ENCODE measurements around the gene CCDC190. TPM values are rescaled to one million over a fixed set of nuclear protein-coding genes. Genes with fewer than 3 reads are reported as not detected.
"Not testable (repeated sequence)": the region's sequence is repeated elsewhere in the genome, so short reads cannot be mapped to it uniquely, and the experiment has no call there.

The CCDC190 gene
- total RNA-seq, 1 donor from 2014 or later = not detected

DNA sequence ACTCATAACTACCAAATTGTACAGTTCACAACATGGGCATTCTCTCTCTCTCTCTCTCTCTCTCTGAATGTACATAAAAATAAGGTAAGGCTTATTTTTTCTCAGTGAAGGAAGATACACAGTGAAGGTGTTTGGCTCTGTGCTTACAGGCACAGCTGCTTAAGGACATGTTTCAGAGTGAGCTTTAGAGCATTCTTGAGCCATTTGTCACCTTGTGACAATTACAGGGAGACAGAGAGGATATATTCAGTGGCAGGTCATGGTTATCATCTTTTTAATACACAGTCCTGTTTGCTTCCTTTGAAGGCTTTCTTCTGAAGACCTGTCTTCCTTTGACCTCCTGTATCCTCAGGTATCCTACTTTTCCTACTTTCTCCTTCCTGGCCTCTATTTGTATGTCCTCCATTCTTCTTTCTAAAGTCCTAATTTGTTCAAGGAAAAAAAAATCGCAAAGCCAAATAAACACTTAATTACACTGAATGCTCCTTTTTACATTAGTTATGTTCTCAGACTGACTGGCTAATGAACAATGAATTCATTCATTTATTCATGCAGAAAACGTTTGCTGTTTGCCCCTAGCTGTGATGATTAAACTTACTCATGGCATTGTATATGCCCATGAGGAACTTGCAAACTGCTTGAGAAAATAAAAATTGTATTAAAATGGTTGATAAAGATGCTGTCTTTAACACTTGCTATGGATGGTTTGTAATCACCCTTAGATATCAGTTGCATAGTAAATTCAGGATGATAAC is 37.0 kb downstream of the CCDC190 start:
- Histone ChIP-seq H3K9me3 (ENCODE audit: low read depth) (no peaks in the 10 kb centered on the region), H3K36me3 (no peaks in the 10 kb centered on the region), H4K20me1 (ENCODE audit: low read depth) (no peaks in the 10 kb centered on the region), H3F3A (ENCODE audit: low read depth) (no peaks in the 10 kb centered on the region), H3K27ac (no peak overlapping the region), H3K4me3 (no peak overlapping the region), H3K4me1 (peaks cover 6% of the 10 kb centered on the region), H3K27me3 (peaks cover 21% of the 10 kb centered on the region), H3K4me2 (no peak overlapping the region), H3K79me2 (ENCODE audit: low read depth) (no peaks in the 10 kb centered on the region), H3K9ac (no peak overlapping the region), H2AFZ (replicated peaks) (no peak overlapping the region)
- Mint-ChIP-seq H3K4me3 (no peak overlapping the region), H3K9me3 (no peaks in the 10 kb centered on the region), H3K27me3 (ENCODE audit: insufficient read depth, low read depth) (peaks cover 4% of the 10 kb centered on the region), H3K4me1 (peaks cover 13% of the 10 kb centered on the region), H3K36me3 (no peaks in the 10 kb centered on the region), H3K27ac (no peak overlapping the region)
- DNase-seq (ENCODE audit: low spot score) = no peak
- TF ChIP-seq EZH2phosphoT487 (IDR thresholded peaks at IDR 0.05) (no peak), EZH2 (IDR thresholded peaks at IDR 0.05) (no peak)
- TF ChIP-seq, protein P1, sequence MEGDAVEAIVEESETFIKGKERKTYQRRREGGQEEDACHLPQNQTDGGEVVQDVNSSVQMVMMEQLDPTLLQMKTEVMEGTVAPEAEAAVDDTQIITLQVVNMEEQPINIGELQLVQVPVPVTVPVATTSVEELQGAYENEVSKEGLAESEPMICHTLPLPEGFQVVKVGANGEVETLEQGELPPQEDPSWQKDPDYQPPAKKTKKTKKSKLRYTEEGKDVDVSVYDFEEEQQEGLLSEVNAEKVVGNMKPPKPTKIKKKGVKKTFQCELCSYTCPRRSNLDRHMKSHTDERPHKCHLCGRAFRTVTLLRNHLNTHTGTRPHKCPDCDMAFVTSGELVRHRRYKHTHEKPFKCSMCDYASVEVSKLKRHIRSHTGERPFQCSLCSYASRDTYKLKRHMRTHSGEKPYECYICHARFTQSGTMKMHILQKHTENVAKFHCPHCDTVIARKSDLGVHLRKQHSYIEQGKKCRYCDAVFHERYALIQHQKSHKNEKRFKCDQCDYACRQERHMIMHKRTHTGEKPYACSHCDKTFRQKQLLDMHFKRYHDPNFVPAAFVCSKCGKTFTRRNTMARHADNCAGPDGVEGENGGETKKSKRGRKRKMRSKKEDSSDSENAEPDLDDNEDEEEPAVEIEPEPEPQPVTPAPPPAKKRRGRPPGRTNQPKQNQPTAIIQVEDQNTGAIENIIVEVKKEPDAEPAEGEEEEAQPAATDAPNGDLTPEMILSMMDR (IDR thresholded peaks at IDR 0.05) = no peak

GRCh38 chr1:162823231-162823630 is 37.7 kb downstream of the CCDC190 start:
- H3K9ac ChIP-seq = no peak overlapping the region
- H3K27ac ChIP-seq = no peak overlapping the region
- H3K9me3 Mint-ChIP-seq = no peaks in the 10 kb centered on the region
- H3K36me3 ChIP-seq = no peaks in the 10 kb centered on the region
- peaks cover 13% of the 10 kb centered on the region for H3K4me1 Mint-ChIP-seq
- TF ChIP-seq EZH2 (IDR thresholded peaks at IDR 0.05) (no peak), EZH2phosphoT487 (IDR thresholded peaks at IDR 0.05) (no peak)
- TF ChIP-seq, protein P1 (IDR thresholded peaks at IDR 0.05) = no peak
- peaks cover 4% of the 10 kb centered on the region for H3K27me3 Mint-ChIP-seq (ENCODE audit: insufficient read depth, low read depth)
- H3K4me2 ChIP-seq = no peak overlapping the region
- H2AFZ ChIP-seq (replicated peaks) = no peak overlapping the region
- H3K79me2 ChIP-seq (ENCODE audit: low read depth) = no peaks in the 10 kb centered on the region
- H3K9me3 ChIP-seq (ENCODE audit: low read depth) = no peaks in the 10 kb centered on the region
- no peaks in the 10 kb centered on the region for H3K36me3 Mint-ChIP-seq
- DNase-seq (ENCODE audit: low spot score) = no peak
- H3K27me3 ChIP-seq = peaks cover 21% of the 10 kb centered on the region
- H3K27ac Mint-ChIP-seq = no peak overlapping the region
- no peaks in the 10 kb centered on the region for H3F3A ChIP-seq (ENCODE audit: low read depth)
- H4K20me1 ChIP-seq (ENCODE audit: low read depth) = no peaks in the 10 kb centered on the region
- H3K4me3 ChIP-seq = no peak overlapping the region
- peak overlapping the region; percentile 82 for H3K4me3 Mint-ChIP-seq
- peaks cover 6% of the 10 kb centered on the region for H3K4me1 ChIP-seq

- peak overlapping the region; percentile 76 for H3K4me3 ChIP-seq
- no peaks in the 10 kb centered on the region for H3K9me3 Mint-ChIP-seq
- peak; percentile 64 for DNase-seq (ENCODE audit: low spot score)
- peaks cover 6% of the 10 kb centered on the region for H3K4me1 ChIP-seq
- peak overlapping the region; percentile 87 for H2AFZ ChIP-seq (replicated peaks)
- H3K4me1 Mint-ChIP-seq = peaks cover 13% of the 10 kb centered on the region
- no peaks in the 10 kb centered on the region for H4K20me1 ChIP-seq (ENCODE audit: low read depth)
- H3K4me2 ChIP-seq = peak overlapping the region; percentile 97
- peak overlapping the region; percentile 82 for H3K4me3 Mint-ChIP-seq
- no peaks in the 10 kb centered on the region for H3K79me2 ChIP-seq (ENCODE audit: low read depth)
- H3K27ac Mint-ChIP-seq = no peak overlapping the region
- H3K36me3 Mint-ChIP-seq = no peaks in the 10 kb centered on the region
- H3F3A ChIP-seq (ENCODE audit: low read depth) = no peaks in the 10 kb centered on the region
- no peak overlapping the region for H3K9ac ChIP-seq
- no peaks in the 10 kb centered on the region for H3K9me3 ChIP-seq (ENCODE audit: low read depth)
- no peaks in the 10 kb centered on the region for H3K36me3 ChIP-seq
- no peak for TF ChIP-seq EZH2phosphoT487 (IDR thresholded peaks at IDR 0.05)
- no peak for TF ChIP-seq EZH2 (IDR thresholded peaks at IDR 0.05)
- TF ChIP-seq, protein P1 (IDR thresholded peaks at IDR 0.05) = peak; percentile 23
- H3K27me3 Mint-ChIP-seq (ENCODE audit: insufficient read depth, low read depth) = peaks cover 4% of the 10 kb centered on the region
- no peak overlapping the region for H3K27ac ChIP-seq
- peaks cover 21% of the 10 kb centered on the region for H3K27me3 ChIP-seq
Observed at GRCh38 chr1:162822391-162823200, 38.4 kb downstream of the CCDC190 start.

GRCh38 chr1:162818666-162819065 is 42.3 kb downstream of the CCDC190 start:
- H3K4me3 Mint-ChIP-seq; H3K4me2 ChIP-seq; H3F3A ChIP-seq (ENCODE audit: low read depth); H3K36me3 Mint-ChIP-seq; H3K36me3 ChIP-seq; H3K79me2 ChIP-seq (ENCODE audit: low read depth); H3K4me3 ChIP-seq; DNase-seq (ENCODE audit: low spot score); H3K4me1 ChIP-seq; H3K27ac Mint-ChIP-seq; H3K9me3 ChIP-seq (ENCODE audit: low read depth); H2AFZ ChIP-seq (replicated peaks); H3K27ac ChIP-seq; H4K20me1 ChIP-seq (ENCODE audit: low read depth); H3K27me3 Mint-ChIP-seq (ENCODE audit: insufficient read depth, low read depth); H3K9me3 Mint-ChIP-seq; H3K9ac ChIP-seq: not testable (repeated sequence)
- peaks cover 21% of the 10 kb centered on the region for H3K27me3 ChIP-seq
- peaks cover 13% of the 10 kb centered on the region for H3K4me1 Mint-ChIP-seq

DNA sequence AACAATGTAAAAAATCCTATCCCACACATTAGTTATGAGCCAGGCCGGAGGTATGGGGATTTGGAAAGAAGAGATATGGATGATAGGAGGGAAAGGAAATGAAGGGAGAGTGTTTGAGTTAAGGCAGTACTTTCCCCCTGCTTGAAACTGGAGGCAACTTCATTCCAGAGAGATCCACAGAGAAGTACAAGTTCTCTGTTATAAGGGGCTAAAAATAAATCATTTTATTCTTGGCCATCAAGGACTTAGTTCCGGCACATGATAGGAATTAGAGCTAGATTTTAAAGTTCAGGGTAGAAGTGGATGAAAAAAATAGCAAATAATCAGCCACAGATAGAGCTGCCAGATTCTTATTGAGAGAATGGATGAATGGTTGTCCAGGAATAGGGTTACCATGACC is 42.8 kb downstream of the CCDC190 start:
- not testable (repeated sequence) for H2AFZ ChIP-seq (replicated peaks); H3K9ac ChIP-seq; H3K36me3 ChIP-seq; H3K36me3 Mint-ChIP-seq; H3K27ac ChIP-seq; H3K9me3 ChIP-seq (ENCODE audit: low read depth); H3K9me3 Mint-ChIP-seq; H3K27ac Mint-ChIP-seq; H3F3A ChIP-seq (ENCODE audit: low read depth); H3K27me3 Mint-ChIP-seq (ENCODE audit: insufficient read depth, low read depth); H3K4me3 Mint-ChIP-seq; H3K4me3 ChIP-seq; H4K20me1 ChIP-seq (ENCODE audit: low read depth); H3K79me2 ChIP-seq (ENCODE audit: low read depth); DNase-seq (ENCODE audit: low spot score); H3K4me1 ChIP-seq; H3K4me2 ChIP-seq
- H3K27me3 ChIP-seq = peaks cover 19% of the 10 kb centered on the region
- peaks cover 11% of the 10 kb centered on the region for H3K4me1 Mint-ChIP-seq
